WTC11 (cell line): Measurements from ENCODE around the gene RASGEF1C.

Experiments used
- CREB1 ChIP-seq: sonication (generic); formaldehyde crosslinking; IDR thresholded peaks from 2 replicates; pipeline ENCODE4 v1.8.0; 2023; ENCODE audit warnings: mild to moderate bottlenecking, missing genetic modification reagents
- CTCF ChIP-seq: fragments of 200-600 bp; IDR thresholded peaks from 2 replicates; pipeline ENCODE4 v1.8.0; 2022; ENCODE audit warnings: antibody characterized with exemption
- E2F4 ChIP-seq: sonication (generic); formaldehyde crosslinking; IDR thresholded peaks from 2 replicates; pipeline ENCODE4 v1.8.1; 2022; ENCODE audit warnings: low read depth, mild to moderate bottlenecking, moderate library complexity, missing genetic modification reagents, borderline replicate concordance
- ETV6 ChIP-seq: sonication (generic); formaldehyde crosslinking; IDR thresholded peaks from 2 replicates; pipeline ENCODE4 v1.8.1; 2022; ENCODE audit warnings: mild to moderate bottlenecking, missing genetic modification reagents
- JUN ChIP-seq: sonication (generic); formaldehyde crosslinking; IDR thresholded peaks from 2 replicates; pipeline ENCODE4 v1.8.0; 2023; ENCODE audit warnings: mild to moderate bottlenecking, missing genetic modification reagents
- MLX ChIP-seq: sonication (generic); formaldehyde crosslinking; IDR thresholded peaks from 2 replicates; pipeline ENCODE4 v1.8.1; 2023; ENCODE audit warnings: mild to moderate bottlenecking, missing genetic modification reagents, moderate library complexity
- RELA ChIP-seq: sonication (generic); formaldehyde crosslinking; IDR thresholded peaks from 2 replicates; pipeline ENCODE4 v1.8.1; 2022; ENCODE audit warnings: missing genetic modification reagents, mild to moderate bottlenecking, borderline replicate concordance
- USF1 ChIP-seq: sonication (generic); formaldehyde crosslinking; IDR thresholded peaks from 2 replicates; pipeline ENCODE4 v1.8.0; 2022; ENCODE audit warnings: mild to moderate bottlenecking, missing genetic modification reagents
- ZSCAN18 ChIP-seq: fragments of 250-450 bp; sonication (Bioruptor Pico); IDR thresholded peaks from 2 replicates; pipeline ENCODE4 v2.1.2; 2022; ENCODE audit warnings: mild to moderate bottlenecking, moderate library complexity
- TF ChIP-seq, protein P1 (sequence below): sonication (generic); formaldehyde crosslinking; IDR thresholded peaks from 2 replicates; pipeline ENCODE4 v1.8.0; 2022; ENCODE audit warnings: missing genetic modification reagents

- TF ChIP-seq CTCF: no peak
- TF ChIP-seq, protein P1, sequence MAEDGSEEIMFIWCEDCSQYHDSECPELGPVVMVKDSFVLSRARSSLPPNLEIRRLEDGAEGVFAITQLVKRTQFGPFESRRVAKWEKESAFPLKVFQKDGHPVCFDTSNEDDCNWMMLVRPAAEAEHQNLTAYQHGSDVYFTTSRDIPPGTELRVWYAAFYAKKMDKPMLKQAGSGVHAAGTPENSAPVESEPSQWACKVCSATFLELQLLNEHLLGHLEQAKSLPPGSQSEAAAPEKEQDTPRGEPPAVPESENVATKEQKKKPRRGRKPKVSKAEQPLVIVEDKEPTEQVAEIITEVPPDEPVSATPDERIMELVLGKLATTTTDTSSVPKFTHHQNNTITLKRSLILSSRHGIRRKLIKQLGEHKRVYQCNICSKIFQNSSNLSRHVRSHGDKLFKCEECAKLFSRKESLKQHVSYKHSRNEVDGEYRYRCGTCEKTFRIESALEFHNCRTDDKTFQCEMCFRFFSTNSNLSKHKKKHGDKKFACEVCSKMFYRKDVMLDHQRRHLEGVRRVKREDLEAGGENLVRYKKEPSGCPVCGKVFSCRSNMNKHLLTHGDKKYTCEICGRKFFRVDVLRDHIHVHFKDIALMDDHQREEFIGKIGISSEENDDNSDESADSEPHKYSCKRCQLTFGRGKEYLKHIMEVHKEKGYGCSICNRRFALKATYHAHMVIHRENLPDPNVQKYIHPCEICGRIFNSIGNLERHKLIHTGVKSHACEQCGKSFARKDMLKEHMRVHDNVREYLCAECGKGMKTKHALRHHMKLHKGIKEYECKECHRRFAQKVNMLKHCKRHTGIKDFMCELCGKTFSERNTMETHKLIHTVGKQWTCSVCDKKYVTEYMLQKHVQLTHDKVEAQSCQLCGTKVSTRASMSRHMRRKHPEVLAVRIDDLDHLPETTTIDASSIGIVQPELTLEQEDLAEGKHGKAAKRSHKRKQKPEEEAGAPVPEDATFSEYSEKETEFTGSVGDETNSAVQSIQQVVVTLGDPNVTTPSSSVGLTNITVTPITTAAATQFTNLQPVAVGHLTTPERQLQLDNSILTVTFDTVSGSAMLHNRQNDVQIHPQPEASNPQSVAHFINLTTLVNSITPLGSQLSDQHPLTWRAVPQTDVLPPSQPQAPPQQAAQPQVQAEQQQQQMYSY: no peak
- TF ChIP-seq ZSCAN18 (CRISPR knock-in tag): no peak
- no peak for TF ChIP-seq MLX (CRISPR knock-in tag)
- no peak for TF ChIP-seq ETV6
- no peak for TF ChIP-seq E2F4
- no peak for TF ChIP-seq RELA
- TF ChIP-seq CREB1 (CRISPR knock-in tag): no peak
- TF ChIP-seq USF1 (CRISPR knock-in tag): no peak
- no peak for TF ChIP-seq JUN (CRISPR knock-in tag)
These were observed 148.8 kb downstream of the RASGEF1C start for GRCh38 chr5:180060192-180060591.
